ENCODE data around the gene GOLGB1.

Gene GOLGB1

DNA sequence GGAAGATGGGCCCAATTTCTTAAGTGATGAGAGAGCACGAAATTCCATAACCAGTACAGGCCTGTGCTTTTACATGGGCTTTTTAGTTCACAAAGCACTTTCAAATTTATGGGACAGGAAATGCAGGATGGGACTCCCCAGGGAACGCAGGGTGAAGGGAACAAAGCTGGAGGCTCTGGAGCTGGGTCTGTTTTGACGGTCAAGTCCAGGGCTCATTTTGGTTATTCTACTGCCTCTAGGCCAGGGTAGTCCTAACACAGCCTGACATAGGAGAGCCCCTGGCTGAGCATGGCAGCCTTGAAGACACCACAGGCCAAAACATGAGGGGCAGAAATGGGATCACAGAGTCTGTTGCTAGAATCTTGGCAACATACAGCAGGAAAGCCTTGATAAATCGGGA, 122.3 kb downstream of the GOLGB1 start:
- H3K9me3 ChIP-seq (replicated peaks; ENCODE audit: insufficient read depth, low read length), result no peaks in the 10 kb centered on the region
- H3K4me1 ChIP-seq (ENCODE audit: low read length), result no peaks in the 10 kb centered on the region
- no peaks in the 10 kb centered on the region for H3K9me2 ChIP-seq (replicated peaks; ENCODE audit: insufficient read depth, low read length)
- no peak overlapping the region for H3K4me2 ChIP-seq (ENCODE audit: low read depth, low read length)
- no peaks in the 10 kb centered on the region for H4K20me1 ChIP-seq (ENCODE audit: insufficient read depth, low read length)
- no peak overlapping the region for H3K4me3 ChIP-seq (ENCODE audit: low read length)
- H3K36me3 ChIP-seq (replicated peaks; ENCODE audit: insufficient read depth, low read length), result peaks cover 3% of the 10 kb centered on the region; the same call in 1 of the 2 replicates
- H3K79me2 ChIP-seq (ENCODE audit: low read length), result no peaks in the 10 kb centered on the region
- H3F3A ChIP-seq (ENCODE audit: insufficient read depth, low read length), result 0 out of 2 replicates have a peak, but pooled peaks cover 4% of the 10 kb centered on the region
- H2AFZ ChIP-seq (ENCODE audit: low read length), result no peak overlapping the region
- no peak for DNase-seq
- no peaks in the 10 kb centered on the region for H3K27me3 ChIP-seq (replicated peaks; ENCODE audit: insufficient read depth, low read length)
- TF ChIP-seq EZH2 (optimal IDR thresholded peaks at IDR 0.05; ENCODE audit: low read depth, low read length) (no peak), EZH2phosphoT487 (IDR thresholded peaks at IDR 0.05; ENCODE audit: low read length) (no peak)
- TF ChIP-seq, protein P1, sequence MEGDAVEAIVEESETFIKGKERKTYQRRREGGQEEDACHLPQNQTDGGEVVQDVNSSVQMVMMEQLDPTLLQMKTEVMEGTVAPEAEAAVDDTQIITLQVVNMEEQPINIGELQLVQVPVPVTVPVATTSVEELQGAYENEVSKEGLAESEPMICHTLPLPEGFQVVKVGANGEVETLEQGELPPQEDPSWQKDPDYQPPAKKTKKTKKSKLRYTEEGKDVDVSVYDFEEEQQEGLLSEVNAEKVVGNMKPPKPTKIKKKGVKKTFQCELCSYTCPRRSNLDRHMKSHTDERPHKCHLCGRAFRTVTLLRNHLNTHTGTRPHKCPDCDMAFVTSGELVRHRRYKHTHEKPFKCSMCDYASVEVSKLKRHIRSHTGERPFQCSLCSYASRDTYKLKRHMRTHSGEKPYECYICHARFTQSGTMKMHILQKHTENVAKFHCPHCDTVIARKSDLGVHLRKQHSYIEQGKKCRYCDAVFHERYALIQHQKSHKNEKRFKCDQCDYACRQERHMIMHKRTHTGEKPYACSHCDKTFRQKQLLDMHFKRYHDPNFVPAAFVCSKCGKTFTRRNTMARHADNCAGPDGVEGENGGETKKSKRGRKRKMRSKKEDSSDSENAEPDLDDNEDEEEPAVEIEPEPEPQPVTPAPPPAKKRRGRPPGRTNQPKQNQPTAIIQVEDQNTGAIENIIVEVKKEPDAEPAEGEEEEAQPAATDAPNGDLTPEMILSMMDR (IDR thresholded peaks at IDR 0.05; ENCODE audit: low read length), result no peak
- no peak overlapping the region for H3K27ac ChIP-seq (ENCODE audit: low read length)
- H3K9ac ChIP-seq (ENCODE audit: low read length), result no peak overlapping the region

DNA sequence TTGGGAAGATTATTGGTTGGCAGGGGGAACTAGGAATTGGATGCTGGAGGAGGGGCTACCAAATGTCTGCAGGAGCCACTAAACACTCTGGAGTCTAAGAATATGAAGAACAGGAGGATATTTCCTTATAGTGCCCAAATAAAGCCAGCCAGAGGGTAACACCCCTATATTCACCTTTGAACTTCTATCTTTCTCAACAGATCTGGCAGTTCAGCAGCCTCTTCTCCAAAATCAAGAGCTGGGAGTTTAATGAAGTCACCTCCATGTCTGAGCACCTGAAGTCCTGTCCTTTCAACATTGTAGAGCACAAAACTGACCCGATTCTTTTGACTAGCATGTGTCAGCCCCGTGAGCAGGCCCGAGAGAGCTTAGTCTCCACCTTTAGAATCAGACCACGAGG, 123.0 kb downstream of the GOLGB1 start:
- no peaks in the 10 kb centered on the region for H3K79me2 ChIP-seq (ENCODE audit: low read length)
- no peak overlapping the region for H2AFZ ChIP-seq (ENCODE audit: low read length)
- H3K4me3 ChIP-seq (ENCODE audit: low read length), result no peak overlapping the region
- H3K4me2 ChIP-seq (ENCODE audit: low read depth, low read length), result no peak overlapping the region
- H3F3A ChIP-seq (ENCODE audit: insufficient read depth, low read length), result 0 out of 2 replicates have a peak, but pooled peaks cover 4% of the 10 kb centered on the region
- no peaks in the 10 kb centered on the region for H4K20me1 ChIP-seq (ENCODE audit: insufficient read depth, low read length)
- H3K36me3 ChIP-seq (replicated peaks; ENCODE audit: insufficient read depth, low read length), result no peaks in the 10 kb centered on the region; the same call in 1 of the 2 replicates
- no peak overlapping the region for H3K27ac ChIP-seq (ENCODE audit: low read length)
- H3K4me1 ChIP-seq (ENCODE audit: low read length), result no peaks in the 10 kb centered on the region
- no peaks in the 10 kb centered on the region for H3K27me3 ChIP-seq (replicated peaks; ENCODE audit: insufficient read depth, low read length)
- H3K9me2 ChIP-seq (replicated peaks; ENCODE audit: insufficient read depth, low read length), result no peaks in the 10 kb centered on the region
- TF ChIP-seq EZH2phosphoT487 (IDR thresholded peaks at IDR 0.05; ENCODE audit: low read length) (no peak), EZH2 (optimal IDR thresholded peaks at IDR 0.05; ENCODE audit: low read depth, low read length) (no peak)
- TF ChIP-seq, protein P1 (IDR thresholded peaks at IDR 0.05; ENCODE audit: low read length), result no peak
- no peaks in the 10 kb centered on the region for H3K9me3 ChIP-seq (replicated peaks; ENCODE audit: insufficient read depth, low read length)
- H3K9ac ChIP-seq (ENCODE audit: low read length), result no peak overlapping the region
- DNase-seq, result no peak

DNA sequence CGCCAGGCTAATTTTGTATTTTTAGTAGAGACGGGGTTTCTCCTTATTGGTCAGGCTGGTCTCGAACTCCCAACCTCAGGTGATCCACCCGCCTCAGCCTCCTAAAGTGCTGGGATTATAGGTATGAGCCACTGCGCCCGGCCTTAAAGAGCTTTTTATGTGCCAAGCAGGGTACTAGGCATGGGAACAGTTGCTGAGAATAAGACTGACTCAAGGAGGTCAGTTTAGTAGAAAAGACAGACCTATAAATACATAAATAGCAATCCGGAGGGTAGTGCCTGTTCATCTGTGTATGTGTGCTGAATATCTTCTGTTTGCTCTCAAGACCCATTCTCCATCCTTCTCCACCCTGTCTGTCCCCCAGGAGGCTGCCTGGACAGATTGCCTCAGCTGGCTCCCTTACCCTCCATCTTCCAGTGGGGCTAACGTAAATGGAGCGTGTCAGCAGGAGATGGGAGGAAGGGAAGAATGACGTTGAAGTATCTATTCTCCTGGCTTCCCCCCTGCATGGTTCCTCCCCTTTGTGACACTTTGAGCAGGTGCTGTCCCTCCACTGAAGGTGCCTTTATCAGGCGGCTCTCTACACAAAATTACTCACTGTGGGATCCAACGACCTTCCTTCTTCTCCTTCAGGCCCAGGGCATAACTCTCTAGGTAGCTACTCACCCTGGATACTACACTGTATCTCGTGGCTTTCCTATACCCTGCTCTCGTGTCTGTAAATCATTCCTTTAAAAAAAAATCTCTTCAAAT, 125.2 kb downstream of the GOLGB1 start:
- Histone ChIP-seq H3K4me2 (ENCODE audit: low read depth, low read length) (no peak overlapping the region), H3K4me3 (ENCODE audit: low read length) (no peak overlapping the region), H4K20me1 (ENCODE audit: insufficient read depth, low read length) (no peaks in the 10 kb centered on the region), H3K27me3 (replicated peaks; ENCODE audit: insufficient read depth, low read length) (no peaks in the 10 kb centered on the region), H3K9ac (ENCODE audit: low read length) (no peak overlapping the region), H3K4me1 (ENCODE audit: low read length) (no peaks in the 10 kb centered on the region), H3K79me2 (ENCODE audit: low read length) (no peaks in the 10 kb centered on the region), H3F3A (ENCODE audit: insufficient read depth, low read length) (0 out of 2 replicates have a peak, but pooled peaks cover under 1% of the 10 kb centered on the region), H3K36me3 (replicated peaks; ENCODE audit: insufficient read depth, low read length) (no peaks in the 10 kb centered on the region), H2AFZ (ENCODE audit: low read length) (no peak overlapping the region), H3K9me3 (replicated peaks; ENCODE audit: insufficient read depth, low read length) (no peaks in the 10 kb centered on the region), H3K9me2 (replicated peaks; ENCODE audit: insufficient read depth, low read length) (no peaks in the 10 kb centered on the region), H3K27ac (ENCODE audit: low read length) (no peak overlapping the region)
- TF ChIP-seq EZH2phosphoT487 (IDR thresholded peaks at IDR 0.05; ENCODE audit: low read length), result no peak
- TF ChIP-seq EZH2 (optimal IDR thresholded peaks at IDR 0.05; ENCODE audit: low read depth, low read length), result no peak
- TF ChIP-seq, protein P1 (IDR thresholded peaks at IDR 0.05; ENCODE audit: low read length), result no peak
- DNase-seq, result no peak

Measured in MM.1S (cell line).